ENCODE results near the gene CYP26B1.

Gene CYP26B1

GRCh38 chr2:72084584-72084976 is 63.1 kb downstream of the CYP26B1 start:
- no peak for TF ChIP-seq CTCF (conservative IDR thresholded peaks at IDR 0.05; ENCODE audit: low read depth)
- H3K27ac ChIP-seq: no peak overlapping the region
- POLR2A ChIA-PET (ENCODE audit: low non-redundant PET): no interaction called here
- no peak for DNase-seq (ENCODE audit: low spot score)
- CTCF ChIA-PET: no interaction called here

GRCh38 chr2:72083751-72084583 is 63.7 kb downstream of the CYP26B1 start:
- TF ChIP-seq CTCF (conservative IDR thresholded peaks at IDR 0.05; ENCODE audit: low read depth): no peak
- no peak for DNase-seq (ENCODE audit: low spot score)
- POLR2A ChIA-PET (ENCODE audit: low non-redundant PET): no interaction called here
- H3K27ac ChIP-seq: no peak overlapping the region
- CTCF ChIA-PET: interaction anchor here (0.6 kb wide), 1 partner anchor 305 kb away, joined by 3 read pairs; no protein-coding TSS in a partner anchor

- POLR2A ChIA-PET (ENCODE audit: low non-redundant PET): no interaction called here
- H3K27ac ChIP-seq: no peak overlapping the region
- CTCF ChIA-PET: no interaction called here
- no peak for DNase-seq (ENCODE audit: low spot score)
- no peak for TF ChIP-seq CTCF (conservative IDR thresholded peaks at IDR 0.05; ENCODE audit: low read depth)
These were observed 64.8 kb downstream of the CYP26B1 start for GRCh38 chr2:72082887-72083286.

GRCh38 chr2:72082021-72082601 is 65.6 kb downstream of the CYP26B1 start:
- no peak for DNase-seq (ENCODE audit: low spot score)
- CTCF ChIA-PET: no interaction called here
- POLR2A ChIA-PET (ENCODE audit: low non-redundant PET): interaction anchor here (0.8 kb wide), 1 partner anchor 17 kb away, joined by 3 read pairs; no protein-coding TSS in a partner anchor
- H3K27ac ChIP-seq: no peak overlapping the region
- no peak for TF ChIP-seq CTCF (conservative IDR thresholded peaks at IDR 0.05; ENCODE audit: low read depth)

- POLR2A ChIA-PET (ENCODE audit: low non-redundant PET): interaction anchor here (0.8 kb wide), 1 partner anchor 18 kb away, joined by 3 read pairs; no protein-coding TSS in a partner anchor
- no peak overlapping the region for H3K27ac ChIP-seq
- CTCF ChIA-PET: no interaction called here
- no peak for TF ChIP-seq CTCF (conservative IDR thresholded peaks at IDR 0.05; ENCODE audit: low read depth)
- DNase-seq (ENCODE audit: low spot score): no peak
These were observed 66.2 kb downstream of the CYP26B1 start for GRCh38 chr2:72081451-72081850.

- no peak for TF ChIP-seq CTCF (conservative IDR thresholded peaks at IDR 0.05; ENCODE audit: low read depth)
- POLR2A ChIA-PET (ENCODE audit: low non-redundant PET): no interaction called here
- no peak overlapping the region for H3K27ac ChIP-seq
- CTCF ChIA-PET: interaction anchor here (0.6 kb wide), 1 partner anchor 127 kb away, joined by 3 read pairs; no protein-coding TSS in a partner anchor
- no peak for DNase-seq (ENCODE audit: low spot score)
These were observed 67.1 kb downstream of the CYP26B1 start for GRCh38 chr2:72080286-72081145.
